SW480 (cell line): ENCODE results near the gene ZBTB20.

Source experiments
- DNase-seq: peaks from one replicate; pipeline ENCODE4 v3.0.0-alpha.2; 2016; ENCODE audit warnings: low spot score

Gene ZBTB20

DNA sequence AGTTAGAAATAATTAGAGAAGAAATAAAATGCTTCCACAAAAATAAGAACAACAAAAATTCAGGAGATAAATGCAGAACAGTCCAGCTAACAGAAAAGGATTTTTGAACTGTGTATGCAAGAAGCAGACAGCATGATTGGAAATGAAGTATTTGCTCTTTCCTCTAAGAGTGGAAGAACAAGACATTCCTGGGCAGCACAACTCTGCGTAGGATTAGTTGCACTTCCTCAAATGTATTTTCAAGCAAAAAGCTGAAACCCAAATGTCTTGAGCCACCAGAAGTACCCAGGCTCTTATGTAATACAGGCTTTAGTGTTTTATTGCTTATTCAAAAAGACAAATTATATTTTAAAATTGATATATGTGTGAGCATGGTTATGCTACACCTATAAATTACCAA is 127.2 kb downstream of the ZBTB20 start:
- no peak for DNase-seq

DNA sequence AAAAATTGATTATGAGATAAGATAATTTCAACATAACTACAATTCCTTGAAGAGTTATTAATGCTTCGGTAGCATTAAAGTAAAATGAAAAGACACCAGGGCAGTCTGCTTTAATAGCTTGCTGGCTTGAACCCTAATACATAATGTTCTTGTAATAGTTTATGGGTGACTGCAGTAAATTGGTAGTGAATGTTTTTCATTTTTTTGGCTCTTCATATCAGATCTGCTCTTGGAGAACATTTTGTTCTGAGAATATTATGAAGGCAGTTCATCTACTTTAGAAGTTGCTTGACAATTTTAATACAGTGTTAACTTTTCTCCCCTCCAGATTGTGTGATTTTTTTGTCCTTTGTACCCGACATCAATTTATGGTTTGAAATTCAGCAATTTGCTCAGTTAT is 128.4 kb downstream of the ZBTB20 start:
- no peak for DNase-seq

DNA sequence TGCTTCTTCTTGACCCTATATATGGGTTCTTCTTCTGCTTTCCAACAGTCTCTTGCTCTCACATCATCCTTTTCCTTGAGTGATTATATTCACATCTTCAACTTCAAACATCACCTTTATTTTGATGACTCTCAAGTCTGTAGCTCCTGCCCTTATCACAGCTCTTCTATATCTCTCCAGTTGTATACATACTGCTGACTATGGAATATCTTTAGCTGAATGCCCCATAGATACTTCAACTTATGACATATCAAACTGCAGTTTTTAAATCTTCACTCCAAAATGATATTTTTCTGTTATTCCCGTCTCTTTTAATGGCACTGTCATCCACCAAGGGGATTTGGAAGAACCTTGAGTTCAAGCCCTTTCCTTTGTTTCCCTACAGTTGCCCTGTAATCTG is 139.1 kb downstream of the ZBTB20 start:
- no peak for DNase-seq

DNA sequence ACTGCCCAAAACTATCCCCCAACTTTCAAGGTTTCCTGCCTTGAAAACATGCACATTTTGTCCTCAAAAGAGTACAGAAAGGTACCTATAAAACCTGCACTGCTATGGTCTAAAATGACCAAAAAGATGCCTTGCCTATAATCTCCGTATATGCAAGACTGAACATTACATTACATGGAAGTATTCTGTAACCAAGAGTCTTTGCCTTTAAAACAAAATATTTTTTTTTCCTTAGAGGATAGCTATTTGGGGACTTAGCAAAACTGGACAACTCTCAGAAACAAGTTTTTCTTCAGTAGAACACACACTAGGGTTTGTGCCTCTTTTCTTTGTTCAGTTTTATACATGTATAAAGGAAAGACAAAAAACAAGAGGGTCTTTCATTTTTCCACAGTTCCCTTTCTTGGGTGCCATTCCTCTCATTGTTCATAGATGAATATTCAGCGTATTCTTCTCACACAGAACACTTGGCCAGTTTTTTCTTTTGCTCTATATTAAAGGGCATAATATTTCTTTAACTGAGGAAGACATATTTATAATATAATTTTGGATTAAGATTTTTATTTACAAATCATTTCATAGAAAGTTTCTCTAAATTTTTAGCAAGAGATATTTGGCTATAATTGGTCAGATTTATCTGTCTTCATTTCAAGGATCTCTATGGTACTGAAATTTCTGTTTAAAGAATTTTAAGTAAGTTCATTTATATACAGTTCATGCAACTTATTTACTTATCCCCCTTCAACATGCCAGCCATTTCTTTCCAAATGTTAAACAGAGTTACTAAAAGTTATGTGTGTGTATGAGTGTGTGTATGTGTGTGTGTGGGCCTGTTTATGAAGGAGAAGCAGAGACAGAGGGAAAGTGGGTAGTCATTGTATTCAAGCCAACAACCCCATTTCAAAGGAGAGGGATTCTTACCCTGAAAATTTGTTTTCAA is 142.6 kb downstream of the ZBTB20 start:
- DNase-seq: no peak

DNA sequence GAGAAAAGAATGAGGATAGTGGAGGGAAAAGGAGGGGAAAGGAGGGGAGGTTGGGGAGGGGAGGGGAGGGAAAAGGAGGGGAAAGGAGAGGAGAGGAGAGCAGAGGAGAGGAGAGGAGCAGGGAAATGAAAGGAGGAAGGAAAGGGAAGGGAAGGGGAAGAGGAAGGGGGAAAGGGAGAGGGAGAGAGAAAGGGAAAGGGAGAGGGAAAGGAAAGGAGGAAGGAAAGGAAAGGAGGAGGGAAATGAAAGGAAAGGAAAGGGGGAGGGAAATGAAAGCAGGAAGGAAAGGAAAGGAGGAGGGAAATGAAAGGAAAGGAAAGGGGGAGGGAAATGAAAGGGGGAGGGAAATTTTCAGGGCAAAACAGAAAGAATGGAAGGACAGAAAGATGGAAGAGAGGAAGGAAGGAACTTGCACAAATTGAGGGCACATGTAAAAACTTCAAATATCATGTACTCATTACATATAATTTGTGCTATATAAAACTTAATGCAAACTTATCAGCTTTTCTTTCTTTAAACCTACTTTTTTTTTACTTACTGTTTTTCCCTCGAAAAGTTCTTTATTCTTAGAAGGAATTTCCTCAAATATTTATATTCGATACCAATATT is 148.0 kb downstream of the ZBTB20 start:
- DNase-seq: no peak

DNA sequence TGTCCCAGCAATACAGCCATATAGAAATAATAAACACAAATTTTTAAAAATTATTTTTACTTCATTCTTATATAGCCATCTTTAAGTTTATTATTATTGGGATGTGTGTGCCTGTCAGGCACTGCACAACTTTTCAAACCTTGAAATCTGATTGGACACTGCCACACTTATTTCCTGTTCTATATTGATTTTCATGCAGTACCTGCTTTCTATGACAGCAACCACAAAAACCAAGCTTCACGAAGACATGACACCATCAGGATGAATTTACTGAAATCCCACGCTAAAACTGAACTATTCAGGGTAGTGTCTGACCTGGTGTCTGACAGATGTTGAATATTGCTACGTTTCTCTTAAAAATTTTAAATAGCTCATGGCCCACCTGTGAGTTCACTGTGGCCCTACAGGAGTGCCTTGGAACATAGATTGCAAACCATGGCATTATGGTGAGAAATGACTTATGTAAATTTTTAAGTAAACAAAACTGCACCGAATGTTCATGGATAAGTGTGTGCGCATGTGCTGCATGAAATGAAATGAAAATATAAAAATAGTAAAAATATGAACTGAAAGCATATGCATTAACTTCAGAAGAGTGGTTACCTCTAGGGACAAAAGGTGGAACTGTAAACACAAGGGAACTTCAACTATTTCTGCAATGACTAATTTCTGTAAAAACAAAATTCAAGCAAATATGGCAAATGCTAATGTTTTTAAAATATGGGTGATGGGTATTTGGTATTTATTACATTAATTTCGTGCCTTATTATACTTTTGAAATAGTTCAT is 152.3 kb downstream of the ZBTB20 start:
- no peak for DNase-seq

DNA sequence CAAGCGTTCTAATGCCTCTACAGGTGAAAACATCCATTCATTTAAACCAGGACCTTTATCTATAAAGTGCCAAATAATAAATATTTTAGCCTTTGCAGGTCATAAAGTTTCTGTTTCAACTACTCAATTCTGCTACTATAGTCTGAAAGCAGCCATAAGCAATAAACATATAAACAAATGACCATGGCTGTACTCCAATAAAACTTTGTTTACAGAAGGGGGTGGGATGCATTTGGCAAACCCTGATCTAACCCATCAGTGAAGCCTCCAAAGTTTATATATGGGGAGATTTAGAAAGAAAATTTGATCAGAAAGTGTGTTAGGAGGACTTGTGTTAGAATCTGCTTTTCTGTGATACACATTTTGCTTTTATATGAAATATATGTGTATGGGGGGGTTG is 161.3 kb downstream of the ZBTB20 start:
- DNase-seq: no peak

DNA sequence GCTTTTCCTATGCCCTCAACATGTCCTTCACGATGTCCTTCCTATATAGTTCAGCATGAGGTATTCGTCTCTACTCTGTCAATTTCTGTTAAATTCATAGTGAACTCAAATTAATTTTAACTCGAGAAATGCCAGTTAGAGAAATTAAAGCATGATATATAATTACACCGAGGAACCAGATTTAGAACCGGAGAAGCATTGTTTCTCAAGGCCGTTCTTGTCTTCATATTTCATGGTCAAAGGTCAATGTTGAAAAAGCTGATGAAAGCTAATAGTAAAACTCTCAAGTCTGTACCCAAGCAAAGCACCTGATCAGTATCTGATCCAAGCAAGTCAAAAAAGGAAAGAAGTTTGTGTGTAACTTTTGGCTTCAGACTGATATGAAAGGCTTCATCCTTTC is 163.8 kb downstream of the ZBTB20 start:
- no peak for DNase-seq

DNA sequence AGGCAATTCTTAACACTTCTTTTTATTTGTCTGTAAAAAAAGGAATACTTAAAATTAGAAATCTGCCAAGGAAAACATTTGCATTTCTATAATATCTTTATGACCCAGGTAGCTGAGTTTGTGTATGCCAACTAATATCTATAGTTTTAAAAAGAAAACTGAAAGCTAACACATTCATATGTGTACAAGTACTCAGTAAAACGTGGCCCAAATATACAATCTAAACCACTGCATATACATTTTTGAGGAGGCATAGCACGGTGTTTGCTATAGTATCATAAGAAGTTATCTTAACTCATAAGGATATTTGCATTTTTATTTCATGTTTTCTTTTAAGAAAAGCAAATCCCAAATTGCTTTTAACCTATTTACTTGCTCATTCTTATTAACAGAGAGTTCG is 172.7 kb downstream of the ZBTB20 start:
- DNase-seq: no peak

DNA sequence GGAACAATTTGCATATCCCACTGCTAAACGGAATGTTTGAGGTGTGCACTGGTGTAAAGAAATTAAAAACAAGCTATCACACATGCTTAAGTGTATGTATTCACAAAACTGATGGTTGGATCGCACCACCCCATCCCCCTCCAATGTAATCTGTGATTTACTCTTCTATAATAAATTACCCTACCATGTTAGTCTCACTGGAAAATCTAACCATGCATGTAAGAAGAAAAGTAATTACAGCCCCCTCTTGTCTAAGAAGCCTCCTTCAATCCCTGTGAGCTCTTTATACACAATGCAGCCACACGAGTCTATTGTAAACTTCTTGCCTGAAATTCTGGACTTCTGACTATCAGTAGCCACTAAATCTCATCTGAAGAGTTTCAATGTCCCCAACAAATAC is 173.6 kb downstream of the ZBTB20 start:
- no peak for DNase-seq

DNA sequence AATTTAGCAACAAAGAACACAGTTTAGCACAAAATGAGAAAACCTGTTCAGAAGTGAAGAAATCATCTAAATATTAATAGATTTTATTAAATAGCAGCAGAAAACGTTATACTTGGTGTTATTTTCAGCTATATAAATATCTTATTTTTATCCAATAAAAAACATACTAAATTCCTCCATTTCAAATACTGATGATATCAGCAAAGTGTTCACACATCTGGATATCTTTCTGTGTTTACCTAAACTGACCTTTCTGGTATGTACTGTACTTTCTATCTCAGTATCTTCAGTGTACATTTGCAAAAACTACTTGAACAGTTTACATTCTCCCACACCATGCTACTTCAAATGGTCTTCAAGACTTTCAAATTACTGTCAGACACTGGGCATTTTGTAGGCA is 179.9 kb downstream of the ZBTB20 start:
- DNase-seq: no peak

DNA sequence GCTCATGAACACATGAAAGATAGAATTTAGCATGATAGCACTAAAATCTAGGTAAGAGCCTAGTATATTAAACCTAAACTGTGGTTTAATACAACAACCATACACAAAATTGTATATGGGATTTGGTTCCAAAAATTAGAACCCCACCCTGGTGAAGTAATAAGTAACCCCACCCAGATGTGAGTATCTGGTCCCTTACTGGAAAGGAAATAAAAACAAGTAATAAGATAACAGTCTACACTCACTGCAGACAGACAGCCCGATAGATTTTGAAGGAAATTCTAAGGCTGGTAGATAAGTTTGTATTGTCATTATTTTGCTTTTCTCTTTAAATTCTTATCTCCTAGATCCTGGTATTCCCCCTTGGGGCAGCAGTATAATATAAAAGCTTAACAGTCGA is 184.9 kb downstream of the ZBTB20 start:
- DNase-seq: no peak

DNA sequence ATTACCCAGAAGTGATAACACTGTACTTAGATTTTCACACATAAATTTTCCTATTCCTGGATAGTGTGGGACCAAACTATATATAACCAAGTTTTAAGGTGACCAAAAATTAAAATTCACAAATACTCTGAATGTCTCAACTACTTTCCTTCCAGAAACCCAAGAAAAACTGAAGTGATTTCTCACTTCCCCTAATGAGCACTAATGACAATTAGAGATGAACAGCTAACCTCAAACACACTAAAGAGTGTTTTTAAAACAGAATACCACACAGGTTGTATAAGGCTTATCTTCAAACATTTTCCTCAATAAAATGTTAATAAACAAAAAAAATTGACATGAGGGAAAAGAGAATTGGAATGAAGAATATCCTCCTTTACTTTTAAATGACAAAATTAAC is 188.2 kb downstream of the ZBTB20 start:
- DNase-seq: no peak

DNA sequence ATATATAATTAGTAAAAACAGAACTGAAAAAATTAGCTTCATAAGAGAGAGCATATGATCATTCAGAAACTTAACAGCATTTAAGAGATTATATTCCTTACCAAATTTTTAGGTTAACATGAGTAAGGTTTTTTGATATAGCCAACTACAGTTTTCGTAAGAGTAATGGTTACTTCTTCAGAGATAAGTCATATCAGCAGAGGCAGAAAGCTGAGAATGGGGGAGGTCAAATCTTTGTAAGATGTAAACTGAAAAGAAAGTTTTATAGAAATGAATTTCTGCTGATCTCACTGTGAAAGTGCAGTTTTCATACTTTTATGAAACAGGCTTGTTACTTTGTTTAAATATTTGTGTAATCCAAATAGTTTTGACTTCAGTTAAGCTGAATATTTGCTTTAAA is 193.3 kb downstream of the ZBTB20 start:
- DNase-seq: no peak

DNA sequence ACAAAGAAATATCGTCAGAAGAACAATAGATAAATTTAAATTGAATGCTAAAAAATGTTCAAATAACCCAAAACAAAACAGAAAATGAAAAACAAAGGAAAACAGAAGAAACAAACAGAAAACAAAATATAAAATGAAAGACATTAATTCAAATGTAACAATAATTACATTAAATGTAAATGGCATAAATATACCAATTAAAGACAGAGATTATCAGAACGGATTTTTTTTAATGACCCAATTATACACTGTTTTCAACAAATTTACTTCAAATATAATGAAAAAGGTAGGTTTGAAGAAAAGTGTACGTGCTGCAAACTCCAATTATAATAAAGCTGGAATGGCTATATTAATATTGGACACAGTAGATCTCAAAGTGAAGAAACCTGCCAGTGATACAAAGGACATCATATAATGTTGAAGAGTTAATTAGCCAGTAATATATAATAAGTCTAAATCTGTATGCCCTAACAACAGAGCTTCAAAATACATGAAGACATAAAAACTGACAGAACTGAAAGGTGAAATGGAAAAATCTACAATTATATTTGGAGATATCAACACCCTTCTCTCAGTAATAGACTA is 193.8 kb downstream of the ZBTB20 start:
- no peak for DNase-seq

DNA sequence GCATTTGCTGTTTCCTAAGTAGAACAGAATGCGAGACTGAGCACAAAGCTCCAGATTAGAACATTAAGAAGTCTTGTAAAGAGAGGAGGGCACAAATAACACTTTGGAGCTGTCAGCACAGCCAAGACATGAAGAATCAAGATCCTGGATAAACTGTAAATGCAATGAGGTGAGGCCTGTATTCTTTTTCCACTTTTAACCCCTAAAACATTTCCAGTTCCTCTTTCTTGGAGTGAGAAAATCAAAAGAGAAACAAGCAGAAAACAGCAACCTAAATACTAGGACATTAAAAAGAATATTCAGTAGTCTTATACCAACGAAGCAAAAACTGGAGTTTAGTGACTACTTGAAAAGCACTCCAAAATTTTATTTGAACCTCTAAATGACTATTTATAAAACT is 204.3 kb downstream of the ZBTB20 start:
- no peak for DNase-seq

DNA sequence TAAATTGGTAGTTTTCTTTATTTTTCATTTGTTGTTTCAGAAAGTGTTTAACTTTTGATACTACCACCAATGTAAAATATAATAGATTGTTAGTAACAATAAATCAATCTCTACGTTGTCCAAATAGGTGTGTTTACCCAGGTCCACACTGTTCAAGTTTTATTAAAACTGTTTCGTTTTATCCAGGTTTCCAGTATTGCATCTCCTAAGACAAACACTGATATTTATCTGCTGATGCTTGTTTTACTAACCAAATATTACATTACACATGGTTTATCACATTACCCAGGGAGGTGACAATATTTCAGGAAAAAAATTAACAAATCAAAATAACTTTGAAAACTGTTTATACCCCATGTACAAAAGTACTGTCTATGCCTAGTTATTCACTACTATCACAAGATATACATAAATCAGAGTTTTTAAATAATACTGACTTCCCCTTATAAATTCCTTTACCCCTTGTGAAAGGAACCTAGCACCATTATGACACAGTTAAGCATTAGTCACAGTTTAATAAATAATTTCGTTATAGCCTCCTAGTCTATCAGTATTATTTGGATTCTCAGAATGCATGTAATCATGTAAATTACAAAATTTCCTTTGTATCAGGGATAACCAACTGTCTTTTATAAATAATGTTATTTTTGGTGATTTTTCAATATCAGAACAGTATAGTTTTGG is 205.3 kb downstream of the ZBTB20 start:
- DNase-seq: no peak

DNA sequence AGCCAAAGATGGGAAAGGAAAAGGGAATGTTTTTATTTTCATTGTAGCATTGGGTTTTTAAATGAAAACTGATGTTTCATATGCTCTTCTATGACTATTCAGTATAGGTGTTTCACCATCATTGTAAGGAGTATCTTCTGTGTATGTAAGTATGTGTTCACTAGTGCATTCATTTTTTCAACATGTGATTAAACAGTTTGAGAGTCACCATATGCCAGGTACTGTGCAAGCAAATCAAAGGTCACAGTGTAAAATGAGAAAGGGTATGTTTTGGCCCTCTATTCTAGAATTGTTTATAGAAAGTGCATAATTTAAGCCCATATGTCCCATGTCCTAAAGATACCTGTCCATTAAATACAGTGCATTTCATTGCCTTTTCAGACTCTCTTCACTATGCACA is 207.2 kb downstream of the ZBTB20 start:
- no peak for DNase-seq

DNA sequence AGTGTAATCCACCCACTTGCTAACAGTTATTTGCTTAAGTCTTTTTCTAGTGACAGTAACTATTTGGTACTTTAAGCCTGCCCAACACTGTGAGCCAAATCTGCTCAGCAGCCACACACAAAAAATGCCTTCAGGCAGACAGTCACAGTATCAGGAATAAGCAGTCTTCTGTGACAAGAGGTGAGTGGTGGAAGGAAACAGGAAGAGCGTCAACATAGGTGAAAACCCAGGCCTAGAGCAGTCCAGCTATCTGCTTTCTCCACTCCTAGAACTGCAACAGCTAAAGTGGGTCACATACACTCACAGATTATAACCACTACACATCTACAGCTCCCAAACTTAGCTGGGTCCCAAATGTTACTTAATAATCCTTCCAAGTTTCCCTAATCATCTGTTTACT is 213.7 kb downstream of the ZBTB20 start:
- DNase-seq: no peak

DNA sequence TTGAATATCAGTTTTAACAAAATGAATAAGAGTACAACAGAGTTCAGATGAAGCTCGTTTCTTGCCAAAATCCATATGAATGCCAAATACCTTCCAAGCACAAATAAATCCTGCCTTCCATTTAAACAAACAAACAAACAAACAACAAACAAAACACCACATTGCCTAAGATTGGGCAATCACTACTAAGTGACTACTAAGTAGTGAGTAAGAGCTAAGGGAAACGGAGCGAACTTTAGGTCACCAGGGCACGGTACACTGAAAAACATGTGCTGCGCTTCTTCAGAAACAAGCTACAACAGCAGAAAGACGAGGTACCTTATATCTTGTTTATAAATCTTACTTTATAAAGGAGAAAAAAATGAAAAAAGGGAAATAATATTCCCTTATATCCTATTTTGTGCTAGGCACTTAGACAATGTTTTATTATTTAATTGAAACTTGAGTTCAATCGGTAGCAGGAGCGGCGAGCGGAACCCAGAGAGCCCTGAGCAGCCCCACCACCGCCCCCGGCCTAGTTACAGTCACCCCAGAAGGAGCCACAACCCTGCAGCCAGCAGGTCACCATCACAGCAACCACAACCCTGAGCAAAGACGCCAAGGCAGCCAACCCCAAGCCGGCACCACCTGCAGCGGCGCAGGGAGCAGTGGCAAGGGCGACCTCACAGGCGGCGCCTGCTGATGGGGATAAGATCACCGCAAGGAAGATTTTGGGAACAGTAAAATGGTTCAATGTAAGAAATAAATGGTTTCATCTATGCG is 216.9 kb downstream of the ZBTB20 start:
- DNase-seq: no peak

DNA sequence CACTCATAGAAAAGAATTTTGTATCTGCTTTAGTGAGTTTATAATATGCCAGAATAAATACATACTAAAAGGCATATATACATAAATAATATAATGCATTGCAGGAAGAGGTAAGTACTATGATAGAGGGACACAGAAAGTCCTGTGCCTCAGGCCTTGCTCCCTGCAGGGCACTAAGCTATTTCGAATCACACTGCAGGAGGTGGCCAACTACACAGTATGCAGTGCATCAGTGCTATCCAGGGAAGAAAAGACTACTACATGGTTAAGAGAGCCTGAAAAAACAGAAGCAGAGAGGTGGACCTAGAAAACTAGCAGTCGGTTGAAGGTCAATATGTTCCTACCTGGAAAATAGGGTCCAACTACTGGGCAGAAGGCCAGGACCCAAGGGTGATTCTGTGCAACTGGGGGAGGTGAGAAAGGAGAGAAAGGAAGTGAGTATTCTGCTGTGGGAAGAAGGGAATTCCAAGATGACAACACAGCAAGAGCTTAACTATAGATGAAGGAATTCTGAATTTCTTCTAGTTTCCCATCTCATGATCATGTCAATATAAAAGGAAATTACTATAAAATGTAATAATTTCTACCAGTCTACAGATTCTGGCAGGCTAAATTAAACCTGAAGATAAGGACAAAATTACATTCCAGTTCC is 218.0 kb downstream of the ZBTB20 start:
- no peak for DNase-seq
